CD4-positive, alpha-beta T cell (primary cell): ENCODE measurements around the gene TMIE. TPM values are rescaled to one million over a fixed set of nuclear protein-coding genes. Genes with fewer than 3 reads are reported as not detected.

Experiments used
- ATAC-seq: fragments of 200-7000 bp; cut with Tn5 transposase; one replicate; pipeline ENCODE4 v1.10.0; 2022; ENCODE audit warnings: mild to moderate bottlenecking; ENCODE audit not compliant: poor library complexity
- CTCF ChIA-PET: fragments of 350-600 bp; sonication (Branson Sonifier 250); formaldehyde crosslinking; loops from one replicate; lab custom pipeline; 2021; ENCODE audit warnings: antibody characterized with exemption, inconsistent platforms; lab: Charles Lee
- POLR2A ChIA-PET: fragments of 350-600 bp; sonication (Branson Sonifier 250); formaldehyde crosslinking; loops from one replicate; lab custom pipeline; 2021; ENCODE audit warnings: antibody characterized with exemption, inconsistent platforms; lab: Charles Lee
- DNase-seq, 14 experiments: peaks; one replicate each; pipeline ENCODE4 v3.0.0-alpha.2; 2013 to 2020; ENCODE audit warnings: mixed read lengths in 2 of 14
- H3K27ac ChIP-seq, 2 donors: one replicate each; pipeline versions ENCODE4 v1.5.1 to v1.7.0; 2013; ENCODE audit warnings: low read length in 2 of 2, low read depth in 1 of 2, mild to moderate bottlenecking in 1 of 2
- H3K27me3 ChIP-seq, 2 experiments: 1 replicate in 1 of 2; 2 replicates in 1 of 2; pipeline versions ENCODE4 v1.6.1 to v1.7.0; 2013; ENCODE audit warnings: low read length in 2 of 2, control low read depth in 1 of 2, mild to moderate bottlenecking in 1 of 2, moderate library complexity in 1 of 2; ENCODE audit not compliant: insufficient read depth in 2 of 2, control insufficient read depth in 1 of 2
- H3K36me3 ChIP-seq: one replicate; pipeline ENCODE4 v1.6.1; 2013; ENCODE audit warnings: low read length, control low read depth; ENCODE audit not compliant: insufficient read depth
- H3K4me1 ChIP-seq: one replicate; pipeline ENCODE4 v1.6.1; 2013; ENCODE audit warnings: low read length, control low read depth; ENCODE audit not compliant: insufficient read depth
- H3K4me3 ChIP-seq: one replicate; pipeline ENCODE4 v1.5.1; 2013; ENCODE audit warnings: mild to moderate bottlenecking, low read length, moderate library complexity
- H3K9me3 ChIP-seq, 2 experiments: 1 replicate in 1 of 2; 2 replicates in 1 of 2; pipeline versions ENCODE4 v1.6.1 to v1.7.0; 2013; ENCODE audit warnings: low read length in 2 of 2, mild to moderate bottlenecking in 2 of 2, control low read depth in 1 of 2, moderate library complexity in 1 of 2; ENCODE audit not compliant: control insufficient read depth in 1 of 2, insufficient read depth in 1 of 2
- H3K27ac Mint-ChIP-seq: one replicate; pipeline ENCODE4 v1.8.0; 2020; ENCODE audit warnings: mixed read lengths
- H3K27me3 Mint-ChIP-seq: one replicate; pipeline ENCODE4 v1.8.0; 2021; ENCODE audit warnings: mixed read lengths
- H3K36me3 Mint-ChIP-seq: one replicate; pipeline ENCODE4 v1.8.0; 2021; ENCODE audit warnings: low read depth, mixed read lengths
- H3K4me1 Mint-ChIP-seq: one replicate; pipeline ENCODE4 v1.8.0; 2021; ENCODE audit warnings: low read depth, mixed read lengths
- H3K4me3 Mint-ChIP-seq: one replicate; pipeline ENCODE4 v1.8.0; 2020; ENCODE audit warnings: mild to moderate bottlenecking, mixed read lengths
- H3K9me3 Mint-ChIP-seq: one replicate; pipeline ENCODE4 v1.8.0; 2020; ENCODE audit warnings: mixed read lengths
- CTCF ChIP-seq: fragments of 200-600 bp; IDR thresholded peaks from one replicate; pipeline ENCODE4 v1.8.0; 2022; ENCODE audit warnings: antibody characterized with exemption, mild to moderate bottlenecking
- intact Hi-C, 2 experiments: fragments of 100-400 bp; cut with DNase I in 1 of 2; cut with micrococcal nuclease in 1 of 2; formaldehyde crosslinking; loops; one replicate each; pipeline versions ENCODE4 v1.15.1 to v1.9.0; 2023 to 2025; cut with DNase I, micrococcal nuclease
- total RNA-seq, 174 experiments: library from RNA in 2 of 174; stranded (reverse) in 2 of 174; gene quantifications; one replicate each; pipeline ENCODE4 v1.2.3 and lab custom pipeline; 2021 to 2026

TMIE gene
- total RNA-seq, 2 experiments from 2014 or later, result 0.92 to 1.2 TPM

DNA sequence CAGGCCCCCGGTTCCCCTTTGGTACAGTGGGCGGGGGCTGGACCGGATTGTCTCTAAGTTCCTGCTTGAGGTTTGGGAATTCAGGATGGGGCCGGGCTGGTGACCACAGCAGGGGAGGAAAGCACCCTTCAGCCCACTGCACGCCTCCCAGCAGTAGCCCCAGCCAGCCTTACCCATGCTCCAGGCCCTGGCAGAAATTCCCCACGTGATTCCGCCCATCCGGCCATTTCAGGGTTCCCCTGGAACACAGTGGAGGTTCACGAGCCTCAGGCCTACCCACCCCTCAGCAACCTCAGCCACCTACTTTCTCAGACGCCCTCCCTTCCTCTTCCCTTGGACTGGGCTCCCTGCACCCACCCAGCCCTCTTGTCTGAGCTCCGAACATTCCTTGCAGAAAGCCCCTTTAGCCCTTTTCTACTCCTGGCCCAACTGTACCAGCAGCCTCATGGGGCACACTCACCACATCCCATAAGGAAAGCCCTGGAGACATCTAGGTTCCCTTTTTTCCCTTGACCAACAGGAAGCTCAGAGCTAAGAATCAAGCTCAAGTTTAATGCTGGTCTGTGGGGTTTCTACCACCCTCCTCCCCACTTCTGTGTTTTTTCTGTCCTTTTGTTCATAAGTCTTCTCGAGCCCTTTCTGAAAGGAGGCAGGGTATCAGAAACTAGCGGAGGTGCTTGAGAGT, 19.2 kb upstream of the TMIE start:
- Mint-ChIP-seq H3K4me3 (no peak overlapping the region), H3K27me3 (no peaks in the 10 kb centered on the region), H3K27ac (no peak overlapping the region), H3K36me3 (peaks cover 57% of the 10 kb centered on the region), H3K4me1 (no peaks in the 10 kb centered on the region), H3K9me3 (no peaks in the 10 kb centered on the region)
- H3K4me1 ChIP-seq, result no peaks in the 10 kb centered on the region
- no peaks in the 10 kb centered on the region for H3K27me3 ChIP-seq
- DNase-seq (no peak), ATAC-seq (no peak)
- ChIA-PET POLR2A (no interaction called here), CTCF (no interaction called here)
- no peaks in the 10 kb centered on the region for H3K9me3 ChIP-seq
- intact Hi-C loops, result no loop called here
- H3K36me3 ChIP-seq, result peaks cover 33% of the 10 kb centered on the region
- H3K27ac ChIP-seq, result no peak overlapping the region
- TF ChIP-seq CTCF, result no peak
- no peak overlapping the region for H3K4me3 ChIP-seq

DNA sequence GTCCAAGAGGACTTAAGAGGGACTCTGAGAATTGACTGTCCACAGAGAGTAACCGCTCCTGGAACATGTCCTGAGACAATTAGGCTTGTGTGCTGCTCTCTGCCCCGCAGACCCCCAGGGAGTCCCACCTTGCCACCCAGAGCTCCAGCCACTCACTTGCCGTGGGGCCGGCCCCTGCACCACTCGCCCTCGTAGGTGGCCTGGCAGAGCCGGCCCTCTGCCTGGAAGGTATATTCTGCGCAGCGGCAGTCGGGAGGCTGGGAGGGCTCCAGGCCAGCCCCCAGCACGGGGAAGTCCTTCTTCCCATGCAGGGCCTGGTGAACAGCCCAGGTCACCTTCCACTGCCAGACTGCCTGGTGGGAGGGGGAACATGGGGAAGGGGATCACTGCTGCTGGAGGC, 18.2 kb upstream of the TMIE start:
- intact Hi-C loops, result no loop called here
- H3K4me3 ChIP-seq, result no peak overlapping the region
- H3K9me3 Mint-ChIP-seq, result no peaks in the 10 kb centered on the region
- no peaks in the 10 kb centered on the region for H3K27me3 ChIP-seq
- no peaks in the 10 kb centered on the region for H3K4me1 Mint-ChIP-seq
- no peak for ATAC-seq
- ChIA-PET POLR2A (no interaction called here), CTCF (no interaction called here)
- H3K27ac Mint-ChIP-seq, result no peak overlapping the region
- H3K36me3 ChIP-seq, result peaks cover 43% of the 10 kb centered on the region
- H3K27ac ChIP-seq, result no peak overlapping the region
- H3K4me1 ChIP-seq, result no peaks in the 10 kb centered on the region
- H3K9me3 ChIP-seq, result no peaks in the 10 kb centered on the region
- H3K36me3 Mint-ChIP-seq, result peaks cover 60% of the 10 kb centered on the region
- H3K4me3 Mint-ChIP-seq, result no peak overlapping the region
- no peaks in the 10 kb centered on the region for H3K27me3 Mint-ChIP-seq
- no peak for DNase-seq
- no peak for TF ChIP-seq CTCF

DNA sequence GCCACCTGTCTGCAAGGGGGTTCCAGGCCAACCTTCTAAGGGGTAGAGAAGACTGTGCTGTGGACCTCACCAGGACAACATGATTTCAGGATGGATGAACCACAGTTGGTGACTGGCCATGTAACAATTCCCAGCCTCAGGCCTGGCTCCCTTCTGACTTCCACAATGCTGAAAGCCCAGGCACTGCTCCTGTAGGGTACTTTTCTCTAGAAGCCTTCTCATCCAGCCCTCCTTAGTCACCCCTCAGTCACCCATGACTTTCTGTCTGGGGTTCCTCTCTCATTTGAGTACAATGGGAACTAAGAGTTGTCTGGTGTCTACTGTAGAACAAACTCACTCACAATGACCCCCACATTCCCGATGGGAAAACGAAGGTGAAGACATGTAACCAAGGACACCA, 16.3 kb upstream of the TMIE start:
- H3K36me3 Mint-ChIP-seq, result peaks cover 54% of the 10 kb centered on the region
- H3K27ac Mint-ChIP-seq, result no peak overlapping the region
- POLR2A ChIA-PET, result no interaction called here
- no peak for TF ChIP-seq CTCF
- no peak overlapping the region for H3K4me3 Mint-ChIP-seq
- no peaks in the 10 kb centered on the region for H3K9me3 ChIP-seq
- H3K27me3 ChIP-seq, result no peaks in the 10 kb centered on the region
- intact Hi-C loops, result no loop called here
- no peaks in the 10 kb centered on the region for H3K9me3 Mint-ChIP-seq
- H3K27me3 Mint-ChIP-seq, result no peaks in the 10 kb centered on the region
- peaks cover 4% of the 10 kb centered on the region for H3K4me1 Mint-ChIP-seq
- CTCF ChIA-PET, result no interaction called here
- peaks cover 49% of the 10 kb centered on the region for H3K36me3 ChIP-seq
- no peak for ATAC-seq
- no peak overlapping the region for H3K27ac ChIP-seq
- DNase-seq, result no peak
- peaks cover 3% of the 10 kb centered on the region for H3K4me1 ChIP-seq
- no peak overlapping the region for H3K4me3 ChIP-seq
